Measurements from ENCODE around the gene ATP5PO. TPM values are rescaled to one million over a fixed set of nuclear protein-coding genes. Genes with fewer than 3 reads are reported as not detected.

ATP5PO gene
- polyA plus RNA-seq, 12 donors = 188 to 339 (median 315) TPM; not detected in 1

GRCh38 chr21:33902349-33902748 is 13.3 kb downstream of the ATP5PO start:
- no peak for DNase-seq

- DNase-seq = no peak
Observed at GRCh38 chr21:33901412-33902288, 14.0 kb downstream of the ATP5PO start.

GRCh38 chr21:33899199-33899598 is 16.4 kb downstream of the ATP5PO start:
- DNase-seq = no peak

- DNase-seq = no peak
Observed at GRCh38 chr21:33898586-33898985, 17.0 kb downstream of the ATP5PO start.

- DNase-seq = no peak
Observed at GRCh38 chr21:33897739-33898138, 17.9 kb downstream of the ATP5PO start.

GRCh38 chr21:33897098-33897497 is 18.5 kb downstream of the ATP5PO start:
- no peak for DNase-seq

DNA sequence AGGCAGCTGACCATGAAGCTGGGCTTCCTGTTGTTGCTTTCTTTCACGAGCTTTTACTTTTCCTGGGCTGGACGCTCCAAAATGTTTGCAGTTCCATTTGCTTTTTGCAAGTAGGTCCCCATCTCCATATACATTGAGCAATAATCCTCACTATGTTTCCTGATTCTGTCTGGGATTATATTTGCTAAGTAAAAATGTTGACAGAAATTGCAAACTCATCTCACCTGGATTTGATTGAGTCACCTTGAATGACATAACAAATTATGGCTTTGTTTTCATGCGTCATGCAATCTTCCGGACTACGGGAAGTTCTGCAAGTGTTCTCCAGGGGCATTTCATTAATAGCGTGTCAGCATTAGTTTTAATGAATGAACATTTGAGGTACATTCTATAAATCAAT is 18.9 kb downstream of the ATP5PO start:
- no peak for DNase-seq

DNA sequence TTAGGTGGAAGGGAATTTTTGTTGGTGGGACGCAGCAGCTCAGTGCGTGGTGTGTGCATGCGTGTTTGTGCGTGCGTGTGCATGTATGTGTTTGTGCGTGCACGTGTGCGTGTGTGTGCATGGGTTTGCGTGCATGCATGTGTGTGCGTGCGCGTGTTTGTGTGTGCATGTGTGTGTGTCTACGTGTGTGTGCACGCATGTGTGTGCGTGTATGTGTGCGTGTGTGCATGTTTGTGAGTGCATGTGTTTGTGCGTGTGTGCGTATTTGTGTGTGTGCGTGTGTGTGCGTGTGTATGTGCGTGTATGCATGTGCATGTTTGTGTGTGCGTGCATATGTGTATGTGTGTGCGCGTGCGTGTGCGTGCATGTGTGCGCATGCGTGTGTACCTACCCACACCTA is 20.2 kb downstream of the ATP5PO start:
- DNase-seq = no peak

DNA sequence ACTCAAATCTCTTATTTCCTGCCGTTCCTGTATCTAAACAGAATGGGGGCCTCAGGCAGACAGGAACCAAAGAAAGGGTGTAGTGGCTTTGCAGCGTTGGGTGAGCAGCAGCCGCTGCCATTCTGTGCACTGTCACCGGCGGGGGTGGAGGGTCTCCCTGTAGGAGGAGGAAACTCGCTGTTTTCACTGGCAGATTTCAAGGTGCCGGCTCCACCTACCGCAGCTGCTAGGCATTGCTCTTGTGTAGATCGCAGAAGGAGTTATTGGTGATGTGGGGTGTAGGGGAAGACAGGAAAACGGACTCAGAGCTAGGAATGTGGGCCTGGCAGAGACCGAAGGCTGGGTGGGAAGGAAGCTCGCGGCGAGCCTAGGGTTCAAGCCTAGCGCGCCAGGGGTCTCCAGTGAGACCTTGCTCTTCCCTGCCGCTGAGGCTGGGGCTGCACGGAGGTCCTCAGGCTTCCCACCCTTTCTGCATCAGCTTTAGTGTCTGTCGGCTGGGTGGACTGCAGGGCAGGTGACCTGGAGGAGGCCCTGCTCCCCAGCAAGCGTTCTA is 20.8 kb downstream of the ATP5PO start:
- peak; percentile 87 for DNase-seq

GRCh38 chr21:33893917-33894316 is 21.7 kb downstream of the ATP5PO start:
- DNase-seq = no peak

DNA sequence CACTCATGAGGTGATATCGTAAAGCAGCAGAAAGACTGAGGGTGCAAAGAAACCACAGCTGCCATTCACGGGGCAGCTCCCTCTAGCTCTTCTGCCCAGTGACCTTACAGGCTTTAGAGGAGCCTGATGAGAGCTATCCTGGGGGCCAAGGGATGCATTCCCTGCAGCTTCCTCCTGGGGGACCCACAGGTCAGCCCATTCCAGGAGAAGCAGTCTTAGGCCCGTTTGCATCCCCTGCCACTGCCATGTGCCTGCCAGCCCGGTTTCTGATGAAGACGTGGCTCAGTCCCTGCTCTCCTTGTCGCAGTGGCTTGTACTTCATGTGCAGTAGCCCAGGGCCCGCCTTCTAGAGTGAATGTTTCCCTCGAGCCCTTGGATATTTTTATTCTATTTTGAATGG is 22.8 kb downstream of the ATP5PO start:
- DNase-seq = no peak

- DNase-seq = no peak
Observed at GRCh38 chr21:33890187-33890586, 25.4 kb downstream of the ATP5PO start.

DNA sequence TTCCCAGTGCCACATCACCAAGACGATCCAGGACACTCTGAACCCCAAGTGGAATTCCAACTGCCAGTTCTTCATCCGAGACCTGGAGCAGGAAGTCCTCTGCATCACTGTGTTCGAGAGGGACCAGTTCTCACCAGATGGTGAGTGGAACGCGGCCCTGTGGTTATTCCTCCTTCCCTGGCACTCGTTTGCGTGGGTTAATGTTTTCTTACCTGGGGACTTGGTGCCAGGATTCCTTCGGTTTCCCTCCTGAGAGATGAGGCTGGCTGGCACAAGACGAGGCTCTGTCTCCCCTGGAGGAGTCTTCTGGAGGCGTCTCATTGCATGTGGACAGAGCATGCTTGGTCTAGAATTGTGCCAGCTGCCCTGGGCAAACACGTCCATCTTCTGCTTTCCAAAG is 29.3 kb downstream of the ATP5PO start:
- DNase-seq = no peak

DNA sequence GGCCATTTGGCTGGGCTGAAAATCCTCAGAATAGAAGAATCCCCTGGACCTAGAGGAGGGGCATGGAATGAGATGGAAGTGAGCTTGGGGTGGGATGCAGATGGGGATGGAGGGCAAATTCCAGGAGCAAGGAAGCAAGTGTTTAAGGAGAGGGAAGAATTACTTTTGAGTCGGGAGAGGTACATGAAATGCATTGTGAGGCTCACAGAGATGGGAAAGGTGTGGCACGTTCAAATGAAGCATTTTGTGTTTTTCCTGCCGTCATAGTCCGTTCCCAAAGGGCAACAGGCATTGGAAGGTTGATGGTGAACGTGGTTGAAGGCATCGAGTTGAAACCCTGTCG is 30.5 kb downstream of the ATP5PO start:
- DNase-seq = no peak

DNA sequence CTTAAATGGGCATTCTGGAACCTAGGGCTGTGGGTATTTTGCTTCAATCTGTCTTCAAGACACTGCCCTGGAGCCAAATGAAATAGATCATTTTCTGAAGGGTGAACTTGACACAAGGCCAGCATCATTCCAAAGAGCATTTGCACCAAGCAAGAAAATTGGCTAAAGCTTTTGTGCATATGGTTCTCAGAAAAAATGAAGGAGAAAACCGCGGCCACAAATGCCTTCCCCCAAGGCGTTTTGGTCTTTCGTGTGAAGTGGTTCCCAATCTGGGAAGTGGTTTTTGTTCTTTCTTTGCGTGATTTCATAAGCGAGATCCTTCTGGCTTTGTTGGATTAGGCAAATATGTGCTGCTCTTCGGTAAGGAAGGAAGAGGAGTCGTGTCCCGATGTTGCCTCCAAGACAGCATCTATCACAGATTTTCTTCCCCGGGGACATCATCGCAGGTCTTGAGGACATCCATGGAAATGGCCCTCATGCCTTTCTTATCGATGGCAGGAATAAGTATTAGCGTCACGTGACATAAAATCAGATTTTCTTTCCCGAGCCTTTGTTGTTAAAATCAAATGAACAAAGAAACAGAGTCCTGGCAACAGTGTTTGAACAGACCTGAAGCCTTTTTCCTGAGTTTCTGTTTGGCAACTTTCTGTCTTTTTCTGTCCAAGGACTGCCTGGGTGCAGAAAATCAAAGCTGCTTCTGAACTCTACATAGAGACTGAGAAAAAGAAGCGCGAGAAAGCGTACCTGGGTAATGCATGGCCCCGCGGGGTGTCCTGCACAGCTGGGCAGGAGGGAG is 31.0 kb downstream of the ATP5PO start:
- no peak for DNase-seq

DNA sequence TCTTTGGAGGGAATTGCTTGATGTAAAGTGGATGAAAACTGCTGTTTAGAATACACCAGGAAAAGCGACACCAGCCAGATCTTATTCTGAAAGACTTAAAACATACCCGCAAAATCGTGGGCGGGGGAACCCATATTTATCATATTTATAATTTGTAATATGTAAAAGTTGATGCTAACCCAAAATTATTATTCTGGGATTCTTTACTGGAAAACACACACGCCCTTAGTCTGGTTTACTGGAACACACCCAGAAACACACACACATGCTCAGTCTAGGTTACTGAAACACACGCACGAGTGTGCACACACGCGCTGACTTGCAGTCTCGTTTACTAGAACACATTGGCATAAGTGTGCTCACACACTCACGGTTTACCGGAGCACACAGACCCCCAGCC is 32.5 kb downstream of the ATP5PO start:
- DNase-seq = no peak

GRCh38 chr21:33881689-33882440 is 33.7 kb downstream of the ATP5PO start:
- no peak for DNase-seq

DNA sequence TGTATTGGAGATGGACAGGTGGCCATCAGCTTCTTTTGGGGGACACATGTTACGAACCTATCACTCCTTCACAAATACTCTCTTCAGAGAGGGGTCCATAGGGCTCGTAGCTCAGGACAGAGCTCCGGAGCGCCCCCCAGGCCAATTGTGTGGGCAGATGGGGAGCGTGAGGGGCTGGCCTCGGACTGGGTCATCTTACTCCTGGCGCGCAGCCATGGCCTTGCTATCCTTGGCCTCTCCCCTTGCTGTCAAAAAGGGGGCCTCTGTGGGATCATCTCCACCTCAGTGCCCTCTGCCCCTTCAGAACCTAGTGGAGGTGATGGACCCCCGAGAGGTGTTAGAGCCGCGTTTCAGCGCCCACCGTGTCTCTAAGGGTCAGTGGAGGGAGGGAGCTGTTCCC is 35.0 kb downstream of the ATP5PO start:
- no peak for DNase-seq

DNA sequence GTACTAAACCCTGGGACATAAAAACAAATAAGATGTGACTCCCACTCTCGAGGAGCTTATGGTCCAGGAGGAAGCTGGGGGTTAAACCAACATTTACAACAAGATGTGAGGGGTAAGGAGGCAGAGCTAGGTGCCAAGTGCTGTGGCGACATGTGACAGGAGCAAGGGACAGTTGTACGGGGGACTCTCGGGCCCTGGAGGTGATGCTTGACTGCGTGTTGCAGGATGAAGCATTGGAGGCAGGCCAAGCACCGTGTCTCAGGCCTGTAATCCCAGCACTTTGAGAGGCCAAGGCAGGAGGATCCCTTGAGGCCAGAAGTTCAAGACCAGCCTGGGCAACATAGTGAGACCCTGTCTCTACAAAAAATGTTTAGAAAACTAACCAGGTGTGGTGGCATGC is 36.8 kb downstream of the ATP5PO start:
- DNase-seq = no peak

DNA sequence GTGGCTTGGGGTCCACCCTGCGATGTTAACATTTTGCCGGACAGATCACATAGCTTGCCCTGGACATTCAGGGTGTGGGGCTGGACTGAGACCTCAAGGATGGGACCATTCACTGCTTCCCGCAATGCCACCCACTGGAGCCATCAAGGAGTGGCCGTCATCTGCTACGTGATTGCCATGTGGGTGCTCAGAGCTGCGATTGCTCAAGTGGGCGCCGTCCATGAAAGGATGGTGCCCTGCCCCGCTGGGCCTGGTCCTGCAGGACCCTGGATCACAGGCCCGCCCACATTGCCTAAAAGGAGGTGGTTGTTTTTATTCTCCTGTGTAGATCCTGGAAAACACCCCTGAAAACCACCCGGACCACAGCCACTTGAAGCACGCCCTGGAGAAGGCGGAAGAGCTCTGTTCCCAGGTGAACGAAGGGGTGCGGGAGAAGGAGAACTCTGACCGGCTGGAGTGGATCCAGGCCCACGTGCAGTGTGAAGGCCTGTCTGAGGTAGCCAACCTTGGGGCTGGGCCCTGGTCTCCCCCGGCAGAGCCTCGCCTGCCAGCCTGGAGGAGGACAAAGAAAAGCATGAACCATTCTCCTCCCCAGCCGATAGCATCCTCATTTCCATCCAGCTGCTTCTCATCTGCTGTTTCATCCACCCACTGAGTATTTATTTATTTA is 40.4 kb downstream of the ATP5PO start:
- DNase-seq = no peak

GRCh38 chr21:33874161-33874560 is 41.4 kb downstream of the ATP5PO start:
- no peak for DNase-seq
